ENCODE data around the gene CCDC186.

DNA sequence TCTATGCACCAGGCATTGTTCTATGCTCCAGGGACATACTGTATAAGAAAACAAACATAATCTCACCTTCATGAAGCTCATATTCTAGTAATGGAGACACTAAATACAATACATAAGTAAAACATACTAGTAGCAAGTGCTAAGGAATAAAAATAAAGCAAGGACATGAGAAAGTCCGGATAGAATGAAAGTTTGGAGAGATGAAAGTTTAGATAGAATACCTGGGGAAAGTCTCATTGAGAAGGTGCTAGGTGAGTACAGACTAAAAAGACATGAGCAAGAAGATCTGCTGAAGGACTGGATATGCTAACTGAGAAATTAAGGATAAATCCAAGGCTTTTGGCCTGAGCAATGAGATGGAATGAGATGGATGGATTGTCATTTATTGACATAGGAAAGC lies 34.0 kb downstream of the CCDC186 start:
- TF ChIP-seq, protein P1, sequence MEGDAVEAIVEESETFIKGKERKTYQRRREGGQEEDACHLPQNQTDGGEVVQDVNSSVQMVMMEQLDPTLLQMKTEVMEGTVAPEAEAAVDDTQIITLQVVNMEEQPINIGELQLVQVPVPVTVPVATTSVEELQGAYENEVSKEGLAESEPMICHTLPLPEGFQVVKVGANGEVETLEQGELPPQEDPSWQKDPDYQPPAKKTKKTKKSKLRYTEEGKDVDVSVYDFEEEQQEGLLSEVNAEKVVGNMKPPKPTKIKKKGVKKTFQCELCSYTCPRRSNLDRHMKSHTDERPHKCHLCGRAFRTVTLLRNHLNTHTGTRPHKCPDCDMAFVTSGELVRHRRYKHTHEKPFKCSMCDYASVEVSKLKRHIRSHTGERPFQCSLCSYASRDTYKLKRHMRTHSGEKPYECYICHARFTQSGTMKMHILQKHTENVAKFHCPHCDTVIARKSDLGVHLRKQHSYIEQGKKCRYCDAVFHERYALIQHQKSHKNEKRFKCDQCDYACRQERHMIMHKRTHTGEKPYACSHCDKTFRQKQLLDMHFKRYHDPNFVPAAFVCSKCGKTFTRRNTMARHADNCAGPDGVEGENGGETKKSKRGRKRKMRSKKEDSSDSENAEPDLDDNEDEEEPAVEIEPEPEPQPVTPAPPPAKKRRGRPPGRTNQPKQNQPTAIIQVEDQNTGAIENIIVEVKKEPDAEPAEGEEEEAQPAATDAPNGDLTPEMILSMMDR (IDR thresholded peaks at IDR 0.05), result no peak
- no peak for TF ChIP-seq EP300 (IDR thresholded peaks at IDR 0.05)
- TF ChIP-seq POLR2AphosphoS5 (IDR thresholded peaks at IDR 0.05), result no peak
- TF ChIP-seq POLR2A (IDR thresholded peaks at IDR 0.05), result no peak

Data from upper lobe of left lung (tissue), 4 donors.